ENCODE measurements around the gene PHLDB2. TPM values are rescaled to one million over a fixed set of nuclear protein-coding genes. Genes with fewer than 3 reads are reported as not detected.

The PHLDB2 gene
- total and polyA plus RNA-seq, 2 of the 13 experiments (the other 11 are each of a cell fraction or from before 2014, with no cell fraction given): 8.4 to 23.6 TPM

GRCh38 chr3:111948786-111949185 is 89.7 kb downstream of the PHLDB2 start (continued):
- no peak for TF ChIP-seq ZNF609 (CRISPR knock-in tag; IDR thresholded peaks at IDR 0.05; ENCODE audit: borderline replicate concordance)
- no peak for TF ChIP-seq MAFF (IDR thresholded peaks at IDR 0.05; ENCODE audit: low read depth, low read length)
- TF ChIP-seq, protein P1, sequence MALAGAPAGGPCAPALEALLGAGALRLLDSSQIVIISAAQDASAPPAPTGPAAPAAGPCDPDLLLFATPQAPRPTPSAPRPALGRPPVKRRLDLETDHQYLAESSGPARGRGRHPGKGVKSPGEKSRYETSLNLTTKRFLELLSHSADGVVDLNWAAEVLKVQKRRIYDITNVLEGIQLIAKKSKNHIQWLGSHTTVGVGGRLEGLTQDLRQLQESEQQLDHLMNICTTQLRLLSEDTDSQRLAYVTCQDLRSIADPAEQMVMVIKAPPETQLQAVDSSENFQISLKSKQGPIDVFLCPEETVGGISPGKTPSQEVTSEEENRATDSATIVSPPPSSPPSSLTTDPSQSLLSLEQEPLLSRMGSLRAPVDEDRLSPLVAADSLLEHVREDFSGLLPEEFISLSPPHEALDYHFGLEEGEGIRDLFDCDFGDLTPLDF (CRISPR knock-in tag; IDR thresholded peaks at IDR 0.05): no peak
- TF ChIP-seq ZZZ3 (CRISPR knock-in tag; IDR thresholded peaks at IDR 0.05; ENCODE audit: borderline replicate concordance): no peak
- no peak for TF ChIP-seq ZNF230 (CRISPR knock-in tag; IDR thresholded peaks at IDR 0.05)
- no peak for TF ChIP-seq SUZ12 (IDR thresholded peaks at IDR 0.05; ENCODE audit: low read depth, low read length)

- ATAC-seq (no peak), FAIRE-seq (no peak), DNase-seq (ENCODE audit: low spot score) (no peak)
- BruUV-seq (replicated peaks): no TSS peak
- no peaks in the 10 kb centered on the region for H3K9me3 ChIP-seq (ENCODE audit: low read length)
- no peak overlapping the region for H3K27ac ChIP-seq (ENCODE audit: extremely low read length, insufficient read depth, low read length)
- H3K4me1 ChIP-seq (ENCODE audit: insufficient read depth, low read length): no peaks in the 10 kb centered on the region
- H3K9ac ChIP-seq (ENCODE audit: insufficient read depth, low read depth, low read length): no peak overlapping the region
- in situ Hi-C loops (cut with HindIII; ENCODE audit: extremely low pct_ligation_motif_present, low pct_unique_long_range_greater_than_20kb): no loop called here
- H4K20me1 ChIP-seq (ENCODE audit: insufficient read depth, low read length): no peaks in the 10 kb centered on the region
- POLR2A ChIA-PET: no interaction called here
- H2AFZ ChIP-seq (ENCODE audit: low read length): no peak overlapping the region
- CTCF ChIA-PET (ENCODE audit: low intra/inter-chr PET ratio, low total read pairs): no interaction called here
- WGBS (ENCODE audit: low lambda C conversion rate): 93% methylated on average over 3 of the region's 3 CpGs
- H3K36me3 ChIP-seq (replicated peaks in 1 of 2; ENCODE audit: control insufficient read depth in 1 of 2, insufficient read depth in 2 of 2, low read length in 2 of 2): peaks cover 2 to 17% of the 10 kb centered on the region in 2 experiments; a peak in 3 of 5 replicates
- no peak overlapping the region for H3K4me3 ChIP-seq (replicated peaks in 1 of 3; ENCODE audit: insufficient read depth in 1 of 3, low read depth in 2 of 3, low read length in 3 of 3)
- no peaks in the 10 kb centered on the region for H3K79me2 ChIP-seq (ENCODE audit: insufficient read depth, low read length)
- no peak overlapping the region for H3K4me2 ChIP-seq (ENCODE audit: low read depth, low read length)
- no peaks in the 10 kb centered on the region for H3K27me3 ChIP-seq (ENCODE audit: control insufficient read depth in 1 of 2, insufficient read depth in 2 of 2, low read length in 2 of 2)
- intact Hi-C loops (cut with micrococcal nuclease; ENCODE audit: unreplicated experiment): no loop called here
- TF ChIP-seq HNF1A (IDR thresholded peaks at IDR 0.05; ENCODE audit: low read depth): no peak
- TF ChIP-seq HNF1A (CRISPR knock-in tag; IDR thresholded peaks at IDR 0.05; ENCODE audit: borderline replicate concordance): no peak
- TF ChIP-seq HOXA7 (CRISPR knock-in tag; IDR thresholded peaks at IDR 0.05): no peak
- TF ChIP-seq KDM4B (CRISPR knock-in tag; IDR thresholded peaks at IDR 0.05): no peak
- TF ChIP-seq GTF2F1 (IDR thresholded peaks at IDR 0.05; ENCODE audit: low read length): no peak
- TF ChIP-seq, protein P2, sequence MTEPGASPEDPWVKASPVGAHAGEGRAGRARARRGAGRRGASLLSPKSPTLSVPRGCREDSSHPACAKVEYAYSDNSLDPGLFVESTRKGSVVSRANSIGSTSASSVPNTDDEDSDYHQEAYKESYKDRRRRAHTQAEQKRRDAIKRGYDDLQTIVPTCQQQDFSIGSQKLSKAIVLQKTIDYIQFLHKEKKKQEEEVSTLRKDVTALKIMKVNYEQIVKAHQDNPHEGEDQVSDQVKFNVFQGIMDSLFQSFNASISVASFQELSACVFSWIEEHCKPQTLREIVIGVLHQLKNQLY (CRISPR knock-in tag; IDR thresholded peaks at IDR 0.05): no peak
Observed at GRCh38 chr3:111949712-111950111, 90.6 kb downstream of the PHLDB2 start.
